HG02981 (cell line): ENCODE data around the gene CFAP43.
"Not testable (repeated sequence)": the region's sequence is repeated elsewhere in the genome, so short reads cannot be mapped to it uniquely, and the experiment has no call there.

ENCODE experiments used
- ATAC-seq: cut with Tn5 transposase; IDR thresholded peaks from one replicate; pipeline ENCODE4 v1.9.1; 2021; ENCODE audit warnings: mild to moderate bottlenecking, moderate library complexity; ENCODE audit not compliant: unreplicated experiment

Gene CFAP43

GRCh38 chr10:104233817-104234216 lies 1.7 kb upstream of the CFAP43 start:
- no peak for ATAC-seq

GRCh38 chr10:104232613-104233102 lies 494 bp upstream of the CFAP43 start:
- peak; percentile 4 for ATAC-seq

GRCh38 chr10:104230490-104230889 lies 1.7 kb downstream of the CFAP43 start:
- no peak for ATAC-seq

GRCh38 chr10:104223304-104223703 lies 8.9 kb downstream of the CFAP43 start:
- no peak for ATAC-seq

GRCh38 chr10:104220522-104220921 lies 11.6 kb downstream of the CFAP43 start:
- ATAC-seq = no peak

GRCh38 chr10:104218751-104219150 lies 13.4 kb downstream of the CFAP43 start:
- ATAC-seq = no peak

- ATAC-seq = no peak
Measured at GRCh38 chr10:104216631-104217030, 15.5 kb downstream of the CFAP43 start.

- no peak for ATAC-seq
Measured at GRCh38 chr10:104209575-104210198, 22.5 kb downstream of the CFAP43 start.

GRCh38 chr10:104208730-104209129 lies 23.4 kb downstream of the CFAP43 start:
- ATAC-seq = no peak

GRCh38 chr10:104202231-104202630 lies 29.9 kb downstream of the CFAP43 start:
- no peak for ATAC-seq

- no peak for ATAC-seq
Measured at GRCh38 chr10:104201636-104202035, 30.5 kb downstream of the CFAP43 start.

- no peak for ATAC-seq
Measured at GRCh38 chr10:104199567-104199966, 32.6 kb downstream of the CFAP43 start.

- no peak for ATAC-seq
Measured at GRCh38 chr10:104197364-104197763, 34.8 kb downstream of the CFAP43 start.

- ATAC-seq = no peak
Measured at GRCh38 chr10:104195706-104196105, 36.5 kb downstream of the CFAP43 start.

GRCh38 chr10:104193787-104194186 lies 38.4 kb downstream of the CFAP43 start:
- no peak for ATAC-seq

- ATAC-seq = no peak
Measured at GRCh38 chr10:104190695-104191094, 41.5 kb downstream of the CFAP43 start.

- no peak for ATAC-seq
Measured at GRCh38 chr10:104183682-104184081, 48.5 kb downstream of the CFAP43 start.

GRCh38 chr10:104174136-104174535 lies 58.0 kb downstream of the CFAP43 start:
- not testable (repeated sequence) for ATAC-seq

- no peak for ATAC-seq
Measured at GRCh38 chr10:104170610-104171254, 61.4 kb downstream of the CFAP43 start.

GRCh38 chr10:104155591-104155990 lies 76.6 kb downstream of the CFAP43 start:
- no peak for ATAC-seq

- no peak for ATAC-seq
Measured at GRCh38 chr10:104151737-104152136, 80.4 kb downstream of the CFAP43 start.

GRCh38 chr10:104150139-104150538 lies 82.0 kb downstream of the CFAP43 start:
- no peak for ATAC-seq

GRCh38 chr10:104146882-104147281 lies 85.3 kb downstream of the CFAP43 start:
- no peak for ATAC-seq
